ENCODE data around the gene RMRP. TPM values are rescaled to one million over a fixed set of nuclear protein-coding genes. Genes with fewer than 3 reads are reported as not detected.

The RMRP gene
- total RNA-seq, 4 donors from 2014 or later: 1,358 to 15,269 (median 4,926) TPM

DNA sequence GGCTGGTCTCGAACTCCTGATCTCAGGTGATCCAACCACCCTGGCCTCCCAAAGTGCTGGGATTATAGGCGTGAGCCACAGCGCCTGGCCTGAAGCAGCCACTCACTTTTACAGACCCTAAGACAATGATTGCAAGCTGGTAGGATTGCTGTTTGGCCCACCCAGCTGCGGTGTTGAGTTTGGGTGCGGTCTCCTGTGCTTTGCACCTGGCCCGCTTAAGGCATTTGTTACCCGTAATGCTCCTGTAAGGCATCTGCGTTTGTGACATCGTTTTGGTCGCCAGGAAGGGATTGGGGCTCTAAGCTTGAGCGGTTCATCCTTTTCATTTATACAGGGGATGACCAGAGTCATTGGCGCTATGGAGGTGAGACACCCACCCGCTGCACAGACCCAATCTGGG, 17.4 kb upstream of the RMRP start:
- TF ChIP-seq, protein P1, sequence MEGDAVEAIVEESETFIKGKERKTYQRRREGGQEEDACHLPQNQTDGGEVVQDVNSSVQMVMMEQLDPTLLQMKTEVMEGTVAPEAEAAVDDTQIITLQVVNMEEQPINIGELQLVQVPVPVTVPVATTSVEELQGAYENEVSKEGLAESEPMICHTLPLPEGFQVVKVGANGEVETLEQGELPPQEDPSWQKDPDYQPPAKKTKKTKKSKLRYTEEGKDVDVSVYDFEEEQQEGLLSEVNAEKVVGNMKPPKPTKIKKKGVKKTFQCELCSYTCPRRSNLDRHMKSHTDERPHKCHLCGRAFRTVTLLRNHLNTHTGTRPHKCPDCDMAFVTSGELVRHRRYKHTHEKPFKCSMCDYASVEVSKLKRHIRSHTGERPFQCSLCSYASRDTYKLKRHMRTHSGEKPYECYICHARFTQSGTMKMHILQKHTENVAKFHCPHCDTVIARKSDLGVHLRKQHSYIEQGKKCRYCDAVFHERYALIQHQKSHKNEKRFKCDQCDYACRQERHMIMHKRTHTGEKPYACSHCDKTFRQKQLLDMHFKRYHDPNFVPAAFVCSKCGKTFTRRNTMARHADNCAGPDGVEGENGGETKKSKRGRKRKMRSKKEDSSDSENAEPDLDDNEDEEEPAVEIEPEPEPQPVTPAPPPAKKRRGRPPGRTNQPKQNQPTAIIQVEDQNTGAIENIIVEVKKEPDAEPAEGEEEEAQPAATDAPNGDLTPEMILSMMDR (IDR thresholded peaks at IDR 0.05): no peak
- no peak for TF ChIP-seq POLR2A (IDR thresholded peaks at IDR 0.05)
- DNase-seq (ENCODE audit: low spot score in 2 of 2): no peak
- intact Hi-C loops (cut with DNase I; ENCODE audit: low total_unique reads): loop anchor here (10.0 kb wide), 1 partner anchor 50 kb away; no protein-coding TSS in a partner anchor
- WGBS, 2 donors: 25 to 45% methylated on average over 5 to 13 of the region's 13 CpGs
- no peak overlapping the region for H3K4me3 ChIP-seq (ENCODE audit: low read depth, poor library complexity, severe bottlenecking)

DNA sequence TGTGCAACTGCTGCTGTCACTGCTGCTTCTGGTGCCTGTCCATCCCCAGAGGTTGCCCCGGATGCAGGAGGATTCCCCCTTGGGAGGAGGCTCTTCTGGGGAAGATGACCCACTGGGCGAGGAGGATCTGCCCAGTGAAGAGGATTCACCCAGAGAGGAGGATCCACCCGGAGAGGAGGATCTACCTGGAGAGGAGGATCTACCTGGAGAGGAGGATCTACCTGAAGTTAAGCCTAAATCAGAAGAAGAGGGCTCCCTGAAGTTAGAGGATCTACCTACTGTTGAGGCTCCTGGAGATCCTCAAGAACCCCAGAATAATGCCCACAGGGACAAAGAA, 16.2 kb upstream of the RMRP start:
- H3K4me3 ChIP-seq (ENCODE audit: low read depth, poor library complexity, severe bottlenecking): no peak overlapping the region

DNA sequence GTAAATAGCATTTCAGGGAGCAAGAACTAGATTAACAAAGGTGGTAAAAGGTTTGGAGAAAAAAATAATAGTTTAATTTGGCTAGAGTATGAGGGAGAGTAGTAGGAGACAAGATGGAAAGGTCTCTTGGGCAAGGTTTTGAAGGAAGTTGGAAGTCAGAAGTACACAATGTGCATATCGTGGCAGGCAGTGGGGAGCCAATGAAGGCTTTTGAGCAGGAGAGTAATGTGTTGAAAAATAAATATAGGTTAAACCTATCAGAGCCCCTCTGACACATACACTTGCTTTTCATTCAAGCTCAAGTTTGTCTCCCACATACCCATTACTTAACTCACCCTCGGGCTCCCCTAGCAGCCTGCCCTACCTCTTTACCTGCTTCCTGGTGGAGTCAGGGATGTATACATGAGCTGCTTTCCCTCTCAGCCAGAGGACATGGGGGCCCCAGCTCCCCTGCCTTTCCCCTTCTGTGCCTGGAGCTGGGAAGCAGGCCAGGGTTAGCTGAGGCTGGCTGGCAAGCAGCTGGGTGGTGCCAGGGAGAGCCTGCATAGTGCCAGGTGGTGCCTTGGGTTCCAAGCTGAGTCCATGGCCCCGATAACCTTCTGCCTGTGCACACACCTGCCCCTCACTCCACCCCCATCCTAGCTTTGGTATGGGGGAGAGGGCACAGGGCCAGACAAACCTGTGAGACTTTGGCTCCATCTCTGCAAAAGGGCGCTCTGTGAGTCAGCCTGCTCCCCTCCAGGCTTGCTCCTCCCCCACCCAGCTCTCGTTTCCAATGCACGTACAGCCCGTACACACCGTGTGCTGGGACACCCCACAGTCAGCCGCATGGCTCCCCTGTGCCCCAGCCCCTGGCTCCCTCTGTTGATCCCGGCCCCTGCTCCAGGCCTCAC, 15.6 kb upstream of the RMRP start, which contains the start of gene CA9:
Gene CA9 (plus strand): TSS at position 797 of the 893 bp plus-strand sequence. CDS start 32 bp downstream, at position 829.
- 49 to 50% methylated on average over 10 of the region's 10 CpGs for WGBS, 2 donors
- no peak for DNase-seq (ENCODE audit: low spot score in 2 of 2)
- intact Hi-C loops (cut with DNase I; ENCODE audit: low total_unique reads): loop anchor here (10.0 kb wide), 1 partner anchor 51 kb away; no protein-coding TSS in a partner anchor
- no peak within 1 kb of the TSS for H3K4me3 ChIP-seq (ENCODE audit: low read depth, poor library complexity, severe bottlenecking)
- no peak for TF ChIP-seq POLR2A (IDR thresholded peaks at IDR 0.05)
- TF ChIP-seq, protein P1 (IDR thresholded peaks at IDR 0.05): no peak

More for the DNA sequence above, 16.2 kb upstream of the RMRP start:
- DNase-seq (ENCODE audit: low spot score in 2 of 2): no peak
- WGBS, 2 donors: 36 to 50% methylated on average over 3 of the region's 3 CpGs
- TF ChIP-seq POLR2A (IDR thresholded peaks at IDR 0.05): no peak
- TF ChIP-seq, protein P1 (IDR thresholded peaks at IDR 0.05): no peak
- intact Hi-C loops (cut with DNase I; ENCODE audit: low total_unique reads): loop anchor here (10.0 kb wide), 1 partner anchor 51 kb away; no protein-coding TSS in a partner anchor

DNA sequence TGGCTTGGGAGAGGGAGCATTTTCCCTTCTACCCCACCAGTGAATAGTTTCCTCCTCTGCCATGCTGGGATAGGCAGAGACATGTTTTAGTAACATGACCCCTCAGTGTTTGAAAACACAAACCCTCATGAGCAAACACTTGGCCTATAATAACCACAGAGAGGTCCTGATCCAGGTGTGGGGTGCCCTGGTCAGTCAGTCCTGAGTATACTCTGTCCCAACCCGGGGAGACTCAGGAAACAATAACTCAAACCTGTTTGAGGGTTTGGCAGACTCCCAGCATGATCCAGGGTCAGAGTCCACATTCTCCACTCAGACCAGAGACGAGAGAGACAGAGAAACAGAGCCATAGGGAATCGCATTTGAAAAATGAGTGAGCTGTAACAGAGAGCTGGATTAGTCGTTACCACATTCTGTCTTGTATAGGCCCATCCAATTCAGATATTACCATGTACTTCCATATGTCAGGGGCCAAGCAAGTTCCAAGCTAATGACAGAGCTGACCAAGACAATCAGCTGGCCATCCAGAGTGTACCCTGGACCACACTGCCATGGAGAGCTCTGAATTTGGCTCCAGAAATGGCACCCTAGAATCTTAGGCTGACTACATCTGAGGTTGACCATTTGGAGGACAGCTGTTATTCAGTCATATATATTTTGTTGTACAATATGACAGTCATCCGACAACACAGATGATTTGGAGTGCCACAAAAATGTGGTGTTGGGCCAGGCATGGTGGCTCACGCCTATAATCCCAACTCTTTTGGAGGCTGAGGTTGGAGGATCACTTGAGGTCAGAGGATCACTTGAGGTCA, 11.7 kb upstream of the RMRP start:
- no peak for DNase-seq (ENCODE audit: low spot score in 2 of 2)
- intact Hi-C loops (cut with DNase I; ENCODE audit: low total_unique reads): loop anchor here (10.0 kb wide), 1 partner anchor 55 kb away; no protein-coding TSS in a partner anchor
- no peak overlapping the region for H3K4me3 ChIP-seq (ENCODE audit: low read depth, poor library complexity, severe bottlenecking)
- TF ChIP-seq, protein P1 (IDR thresholded peaks at IDR 0.05): no peak
- TF ChIP-seq POLR2A (IDR thresholded peaks at IDR 0.05): no peak
- WGBS, 2 donors: 72 to 73% methylated on average over 6 of the region's 6 CpGs

DNA sequence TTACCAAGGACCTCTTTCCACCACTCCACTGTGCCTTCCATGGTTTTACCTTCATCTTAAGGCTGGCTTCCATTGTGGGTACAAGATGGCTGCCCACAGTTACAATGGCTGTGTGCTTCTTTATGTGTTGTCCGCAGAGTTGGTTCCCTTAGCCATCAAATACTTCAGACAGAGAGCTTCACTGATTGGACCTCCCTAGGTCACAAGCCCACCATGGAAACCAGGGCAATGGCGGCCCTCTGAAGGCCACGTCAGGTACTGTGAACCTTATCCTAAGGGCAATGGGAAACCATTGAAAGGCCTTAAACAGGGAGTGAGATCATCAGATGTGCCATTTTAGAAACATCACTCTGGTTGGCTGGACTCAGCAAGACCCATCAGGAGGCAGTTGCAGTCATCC, 10.1 kb upstream of the RMRP start:
- no peak for DNase-seq (ENCODE audit: low spot score in 2 of 2)
- TF ChIP-seq POLR2A (IDR thresholded peaks at IDR 0.05): no peak
- TF ChIP-seq, protein P1 (IDR thresholded peaks at IDR 0.05): no peak
- no peak overlapping the region for H3K4me3 ChIP-seq (ENCODE audit: low read depth, poor library complexity, severe bottlenecking)
- WGBS, 2 donors: 93 to 95% methylated on average over 3 of the region's 3 CpGs
- intact Hi-C loops (cut with DNase I; ENCODE audit: low total_unique reads): no loop called here

All from lower leg skin (tissue), 4 donors.